Measurements from ENCODE around the gene ALPI. TPM values are rescaled to one million over a fixed set of nuclear protein-coding genes. Genes with fewer than 3 reads are reported as not detected.

Gene ALPI
- total and polyA plus RNA-seq, 2 donors (not counting 3 experiments of a cell fraction or from before 2014, with no cell fraction given), result not detected

DNA sequence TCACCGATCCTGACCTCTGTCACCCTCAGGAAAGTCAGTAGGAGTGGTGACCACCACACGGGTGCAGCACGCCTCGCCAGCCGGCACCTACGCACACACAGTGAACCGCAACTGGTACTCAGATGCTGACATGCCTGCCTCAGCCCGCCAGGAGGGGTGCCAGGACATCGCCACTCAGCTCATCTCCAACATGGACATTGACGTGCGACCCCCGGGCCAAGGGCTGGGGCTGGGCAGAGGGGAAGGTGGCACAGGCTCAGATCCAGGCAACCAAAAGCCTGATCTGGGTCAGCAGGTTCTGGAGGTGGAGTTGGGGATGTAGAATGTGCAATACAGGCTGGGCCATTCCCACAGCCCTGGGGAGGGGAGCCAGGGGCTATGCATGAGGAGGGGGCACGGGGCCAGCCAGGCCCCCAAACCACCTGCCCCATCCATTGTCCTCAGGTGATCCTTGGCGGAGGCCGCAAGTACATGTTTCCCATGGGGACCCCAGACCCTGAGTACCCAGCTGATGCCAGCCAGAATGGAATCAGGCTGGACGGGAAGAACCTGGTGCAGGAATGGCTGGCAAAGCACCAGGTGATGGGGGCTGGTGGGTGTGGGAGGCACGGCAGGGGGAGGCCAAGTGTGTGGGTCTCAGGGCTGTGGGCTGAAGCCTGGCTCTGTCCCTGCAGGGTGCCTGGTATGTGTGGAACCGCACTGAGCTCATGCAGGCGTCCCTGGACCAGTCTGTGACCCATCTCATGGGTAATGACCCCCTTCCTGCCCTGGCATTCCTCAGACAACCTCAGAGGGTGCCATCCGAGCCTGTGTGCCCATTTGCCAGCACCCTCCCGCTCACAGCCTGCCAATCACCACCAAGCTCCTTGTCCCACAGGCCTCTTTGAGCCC lies 1.4 kb downstream of the ALPI start:
- no peak overlapping the region for H3K27ac ChIP-seq (ENCODE audit: insufficient read depth, low read depth, low read length)
- no peaks in the 10 kb centered on the region for H3K4me1 ChIP-seq (ENCODE audit: control insufficient read depth, extremely low read depth, insufficient read depth, low read length)
- H3K36me3 ChIP-seq (ENCODE audit: control insufficient read depth in 2 of 2, extremely low read depth in 1 of 2, insufficient read depth in 2 of 2, low read length in 2 of 2), result no peaks in the 10 kb centered on the region
- FAIRE-seq, result no peak
- DNase-seq (ENCODE audit: low read depth, low spot score), result no peak
- CTCF ChIA-PET, result interaction anchor here (1.0 kb wide), 1 partner anchor 65 kb away, joined by 3 read pairs; no protein-coding TSS in a partner anchor
- dilution Hi-C loops (cut with MboI; ENCODE audit: extremely low pct_ligation_motif_present, low sequenced_read_pairs) (no loop called here), intact Hi-C loops (cut with micrococcal nuclease) (no loop called here)
- H3K9me1 ChIP-seq (replicated peaks; ENCODE audit: control insufficient read depth, extremely low read depth, insufficient read depth, low read length), result no peaks in the 10 kb centered on the region
- no TSS peak for BruUV-seq (replicated peaks)
- no peaks in the 10 kb centered on the region for H4K20me1 ChIP-seq (replicated peaks; ENCODE audit: control insufficient read depth, extremely low read depth, insufficient read depth, low read length)
- TF ChIP-seq EZH2 (IDR thresholded peaks at IDR 0.05; ENCODE audit: borderline replicate concordance, low read depth, low read length, severe bottlenecking), result no peak
- TF ChIP-seq JUN (IDR thresholded peaks at IDR 0.05; ENCODE audit: borderline replicate concordance, insufficient read depth, insufficient read length, low read depth), result no peak
- no peak for TF ChIP-seq POLR2A (IDR thresholded peaks at IDR 0.05; ENCODE audit: low read depth, low read length)
- TF ChIP-seq POLR2AphosphoS5 (IDR thresholded peaks at IDR 0.05; ENCODE audit: insufficient read depth, low read depth, low read length), result no peak
- TF ChIP-seq GATA2 (IDR thresholded peaks at IDR 0.05; ENCODE audit: insufficient read depth, insufficient read length, low read depth, low read length), result no peak
- TF ChIP-seq MYC (IDR thresholded peaks at IDR 0.05; ENCODE audit: low read depth, low read length), result no peak
- TF ChIP-seq FOS (IDR thresholded peaks at IDR 0.05; ENCODE audit: borderline replicate concordance, insufficient read depth, low read length), result no peak
- TF ChIP-seq, protein P1, sequence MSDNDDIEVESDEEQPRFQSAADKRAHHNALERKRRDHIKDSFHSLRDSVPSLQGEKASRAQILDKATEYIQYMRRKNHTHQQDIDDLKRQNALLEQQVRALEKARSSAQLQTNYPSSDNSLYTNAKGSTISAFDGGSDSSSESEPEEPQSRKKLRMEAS (IDR thresholded peaks at IDR 0.05; ENCODE audit: insufficient read depth, insufficient read length), result no peak
- TF ChIP-seq, protein P2, sequence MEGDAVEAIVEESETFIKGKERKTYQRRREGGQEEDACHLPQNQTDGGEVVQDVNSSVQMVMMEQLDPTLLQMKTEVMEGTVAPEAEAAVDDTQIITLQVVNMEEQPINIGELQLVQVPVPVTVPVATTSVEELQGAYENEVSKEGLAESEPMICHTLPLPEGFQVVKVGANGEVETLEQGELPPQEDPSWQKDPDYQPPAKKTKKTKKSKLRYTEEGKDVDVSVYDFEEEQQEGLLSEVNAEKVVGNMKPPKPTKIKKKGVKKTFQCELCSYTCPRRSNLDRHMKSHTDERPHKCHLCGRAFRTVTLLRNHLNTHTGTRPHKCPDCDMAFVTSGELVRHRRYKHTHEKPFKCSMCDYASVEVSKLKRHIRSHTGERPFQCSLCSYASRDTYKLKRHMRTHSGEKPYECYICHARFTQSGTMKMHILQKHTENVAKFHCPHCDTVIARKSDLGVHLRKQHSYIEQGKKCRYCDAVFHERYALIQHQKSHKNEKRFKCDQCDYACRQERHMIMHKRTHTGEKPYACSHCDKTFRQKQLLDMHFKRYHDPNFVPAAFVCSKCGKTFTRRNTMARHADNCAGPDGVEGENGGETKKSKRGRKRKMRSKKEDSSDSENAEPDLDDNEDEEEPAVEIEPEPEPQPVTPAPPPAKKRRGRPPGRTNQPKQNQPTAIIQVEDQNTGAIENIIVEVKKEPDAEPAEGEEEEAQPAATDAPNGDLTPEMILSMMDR (IDR thresholded peaks at IDR 0.05; ENCODE audit: extremely low read depth in 1 of 2, insufficient read depth in 1 of 2, low read depth in 1 of 2, low read length in 2 of 2), result no peak
- no peak overlapping the region for H3K9ac ChIP-seq (replicated peaks; ENCODE audit: extremely low read depth, insufficient read depth, low read length)
- no peaks in the 10 kb centered on the region for H3K79me2 ChIP-seq (ENCODE audit: control insufficient read depth, insufficient read depth, low read length)
- no peaks in the 10 kb centered on the region for H3K9me3 ChIP-seq (replicated peaks; ENCODE audit: control insufficient read depth, insufficient read depth, low read length)
- no peak overlapping the region for H3K4me3 ChIP-seq (replicated peaks in 1 of 3; ENCODE audit: insufficient read depth in 1 of 3, low read depth in 1 of 3, low read length in 3 of 3)
- POLR2A ChIA-PET, result no interaction called here
- no peak overlapping the region for H2AFZ ChIP-seq (ENCODE audit: low read depth, low read length)
- peaks cover 4 to 8% of the 10 kb centered on the region in 2 experiments for H3K27me3 ChIP-seq (ENCODE audit: control insufficient read depth in 2 of 2, insufficient read depth in 2 of 2, low read length in 2 of 2)
- H3K4me2 ChIP-seq (ENCODE audit: insufficient read depth, low read length), result no peak overlapping the region

All from endothelial cell of umbilical vein (primary cell).